Measurements from ENCODE around the gene NDUFA11. TPM values are rescaled to one million over a fixed set of nuclear protein-coding genes. Genes with fewer than 3 reads are reported as not detected.
A peak's percentile ranks its signal among the peaks of the same experiment; 100 is the strongest.

NDUFA11 gene
- total RNA-seq, result 100 to 1,000 TPM in 4 of 5 donors, 10 to 100 TPM in 1; 22.2 to 474 (median 130) TPM
- polyA plus RNA-seq, result 100 to 1,000 TPM; 490 to 524 (median 492) TPM
- long read RNA-seq, donor 1, transcript NDUFA11-201 (4 exons, 539 nt), result major isoform, 68 of 75 reads
- long read RNA-seq, donor 1, partial matches to known transcripts, result 0 of 75 reads
- long read RNA-seq, donor 1, other reads (novel, unspliced or antisense), result 0 of 75 reads
- long read RNA-seq, donor 2, transcript NDUFA11-201 (4 exons, 539 nt), result major isoform, 78 of 84 reads
- long read RNA-seq, donor 2, partial matches to known transcripts, result 0 of 84 reads
- long read RNA-seq, donor 2, other reads (novel, unspliced or antisense), result 0 of 84 reads
- long read RNA-seq, donor 3, transcript NDUFA11-201 (4 exons, 539 nt), result major isoform, 87 of 93 reads
- long read RNA-seq, donor 3, partial matches to known transcripts, result 0 of 93 reads
- long read RNA-seq, donor 3, other reads (novel, unspliced or antisense), result 0 of 93 reads
- long read RNA-seq, donor 4, transcript NDUFA11-201 (4 exons, 539 nt), result major isoform, 7 of 7 reads
- long read RNA-seq, donor 4, partial matches to known transcripts, result 0 of 7 reads
- long read RNA-seq, donor 4, other reads (novel, unspliced or antisense), result 0 of 7 reads
- long read RNA-seq, donor 5, transcript NDUFA11-205 (3 exons, 2,154 nt), result minor isoform, 6 of 167 reads
- long read RNA-seq, donor 5, transcript NDUFA11-201 (4 exons, 539 nt), result major isoform, 159 of 167 reads
- long read RNA-seq, donor 5, partial matches to known transcripts, result 0 of 167 reads
- long read RNA-seq, donor 5, other reads (novel, unspliced or antisense), result 0 of 167 reads
- long read RNA-seq, donor 6, transcript NDUFA11-204 (2 exons, 403 nt), result minor isoform, 8 of 221 reads
- long read RNA-seq, donor 6, transcript NDUFA11-201 (4 exons, 539 nt), result major isoform, 193 of 221 reads
- long read RNA-seq, donor 6, transcript NDUFA11-205 (3 exons, 2,154 nt), result minor isoform, 8 of 221 reads
- long read RNA-seq, donor 6, partial matches to known transcripts, result 10 of 221 reads
- long read RNA-seq, donor 6, other reads (novel, unspliced or antisense), result 0 of 221 reads
- long read RNA-seq, donor 7, transcript NDUFA11-201 (4 exons, 539 nt), result major isoform, 189 of 204 reads
- long read RNA-seq, donor 7, transcript NDUFA11-206 (5 exons, 657 nt), result minor isoform, 7 of 204 reads
- long read RNA-seq, donor 7, partial matches to known transcripts, result 0 of 204 reads
- long read RNA-seq, donor 7, other reads (novel, unspliced or antisense), result 0 of 204 reads
- long read RNA-seq, donor 8, transcript NDUFA11-205 (3 exons, 2,154 nt), result minor isoform, 5 of 160 reads
- long read RNA-seq, donor 8, transcript NDUFA11-201 (4 exons, 539 nt), result major isoform, 141 of 160 reads
- long read RNA-seq, donor 8, partial matches to known transcripts, result 6 of 160 reads
- long read RNA-seq, donor 8, other reads (novel, unspliced or antisense), result 0 of 160 reads
- long read RNA-seq, donor 9, transcript NDUFA11-201 (4 exons, 539 nt), result major isoform, 157 of 172 reads
- long read RNA-seq, donor 9, transcript NDUFA11-205 (3 exons, 2,154 nt), result minor isoform, 7 of 172 reads
- long read RNA-seq, donor 9, transcript NDUFA11-204 (2 exons, 403 nt), result minor isoform, 7 of 172 reads
- long read RNA-seq, donor 9, partial matches to known transcripts, result 0 of 172 reads
- long read RNA-seq, donor 9, other reads (novel, unspliced or antisense), result 0 of 172 reads
- long read RNA-seq, donor 10, transcript NDUFA11-201 (4 exons, 539 nt), result major isoform, 45 of 50 reads
- long read RNA-seq, donor 10, partial matches to known transcripts, result 0 of 50 reads
- long read RNA-seq, donor 10, other reads (novel, unspliced or antisense), result 0 of 50 reads

GRCh38 chr19:5903624-5904351 is at the start of gene NDUFA11:
TSS of gene NDUFA11 (minus strand) at chr19:5903790. CDS start at chr19:5903708, 82 bp downstream.
- no peaks in the 10 kb centered on the region for H3K9me3 ChIP-seq
- 0 to 1% (median 0%) methylated on average over 54 to 57 of the region's 57 CpGs for WGBS, 5 donors
- H3K27ac ChIP-seq, result peak within 1 kb of the TSS; percentile 87 to 95 (median 92)
- H3K4me1 ChIP-seq, result peaks cover 24 to 64% (median 48%) of the 10 kb centered on the region in 4 donors
- peaks cover 2 to 21% (median 15%) of the 10 kb centered on the region in 4 donors for H3K36me3 ChIP-seq
- peak within 1 kb of the TSS; percentile 75 to 98 (median 90) for H3K4me3 ChIP-seq
- no peaks in the 10 kb centered on the region for H3K27me3 ChIP-seq
- peak; percentile 99 for DNase-seq
- TF ChIP-seq CTCF (IDR thresholded peaks at IDR 0.05) (peak in 1 of 7 experiments; percentile 20), POLR2AphosphoS5 (IDR thresholded peaks at IDR 0.05) (peak; percentile 82 to 95 (median 84)), POLR2A (IDR thresholded peaks at IDR 0.05) (no peak)
- intact Hi-C loops (cut with DNase I; ENCODE audit: low total_unique reads), result no loop called here

- H3K4me1 ChIP-seq, result peaks cover 90 to 100% (median 98%) of the 10 kb centered on the region in 4 donors
- DNase-seq, result no peak
- WGBS, 5 donors, result 43 to 57% (median 56%) methylated on average over 5 of the region's 5 CpGs
- H3K27ac ChIP-seq, result peak overlapping the region in 4 of 5 donors; percentile 75 to 84 (median 80)
- H3K4me3 ChIP-seq, result no peak overlapping the region
- H3K9me3 ChIP-seq, result no peaks in the 10 kb centered on the region
- H3K36me3 ChIP-seq, result peaks cover 0 to 4% (median 0%) of the 10 kb centered on the region in 4 donors
- TF ChIP-seq EP300 (IDR thresholded peaks at IDR 0.05), result no peak
- TF ChIP-seq CTCF (IDR thresholded peaks at IDR 0.05), result no peak
- no peak for TF ChIP-seq POLR2A (IDR thresholded peaks at IDR 0.05)
- peak in 1 of 3 donors; percentile 21 for TF ChIP-seq POLR2AphosphoS5 (IDR thresholded peaks at IDR 0.05)
- intact Hi-C loops (cut with DNase I; ENCODE audit: low total_unique reads), result no loop called here
- H3K27me3 ChIP-seq, result no peaks in the 10 kb centered on the region
These were observed 49.5 kb upstream of the NDUFA11 start for GRCh38 chr19:5953030-5953589.

- no peaks in the 10 kb centered on the region for H3K27me3 ChIP-seq
- intact Hi-C loops (cut with DNase I; ENCODE audit: low total_unique reads), result no loop called here
- peaks cover 90 to 100% (median 98%) of the 10 kb centered on the region in 4 donors for H3K4me1 ChIP-seq
- H3K9me3 ChIP-seq, result no peaks in the 10 kb centered on the region
- no peaks in the 10 kb centered on the region for H3K36me3 ChIP-seq
- 60 to 78% (median 76%) methylated on average over 17 to 18 of the region's 18 CpGs for WGBS, 5 donors
- no peak overlapping the region for H3K4me3 ChIP-seq
- H3K27ac ChIP-seq, result peak overlapping the region in 4 of 5 donors; percentile 75 to 84 (median 80)
- no peak for DNase-seq
- TF ChIP-seq POLR2AphosphoS5 (IDR thresholded peaks at IDR 0.05) (no peak), EP300 (IDR thresholded peaks at IDR 0.05) (no peak), POLR2A (IDR thresholded peaks at IDR 0.05) (no peak), CTCF (IDR thresholded peaks at IDR 0.05) (no peak)
These were observed 48.8 kb upstream of the NDUFA11 start for GRCh38 chr19:5952193-5953029.
